HG02798 (cell line): ENCODE measurements around the gene ATP1B1.
"Not testable (repeated sequence)": the region's sequence is repeated elsewhere in the genome, so short reads cannot be mapped to it uniquely, and the experiment has no call there.

Experiments used
- ATAC-seq: cut with Tn5 transposase; IDR thresholded peaks from one replicate; pipeline ENCODE4 v1.9.1; 2021; ENCODE audit warnings: mild to moderate bottlenecking; ENCODE audit not compliant: unreplicated experiment, poor library complexity

The ATP1B1 gene

GRCh38 chr1:169138866-169139670, 32.6 kb downstream of the ATP1B1 start:
- peak; percentile 87 for ATAC-seq

GRCh38 chr1:169141356-169141755, 34.9 kb downstream of the ATP1B1 start:
- no peak for ATAC-seq

- no peak for ATAC-seq
These were observed 35.6 kb downstream of the ATP1B1 start for GRCh38 chr1:169142129-169142528.

- ATAC-seq, result no peak
These were observed 36.9 kb downstream of the ATP1B1 start for GRCh38 chr1:169143346-169143745.

- ATAC-seq, result no peak
These were observed 37.5 kb downstream of the ATP1B1 start for GRCh38 chr1:169143984-169144383.

GRCh38 chr1:169144941-169145626, 38.6 kb downstream of the ATP1B1 start:
- ATAC-seq, result no peak

- no peak for ATAC-seq
These were observed 40.2 kb downstream of the ATP1B1 start for GRCh38 chr1:169146576-169147214.

GRCh38 chr1:169148472-169149252, 42.2 kb downstream of the ATP1B1 start:
- peak; percentile 65 for ATAC-seq

GRCh38 chr1:169149555-169150286, 43.2 kb downstream of the ATP1B1 start:
- no peak for ATAC-seq

- no peak for ATAC-seq
These were observed 44.3 kb downstream of the ATP1B1 start for GRCh38 chr1:169150641-169151337.

GRCh38 chr1:169151338-169151837, 44.9 kb downstream of the ATP1B1 start:
- ATAC-seq, result no peak

- no peak for ATAC-seq
These were observed 49.2 kb downstream of the ATP1B1 start for GRCh38 chr1:169155675-169156074.

- ATAC-seq, result no peak
These were observed 50.1 kb downstream of the ATP1B1 start for GRCh38 chr1:169156580-169156979.

GRCh38 chr1:169160845-169161495, 54.5 kb downstream of the ATP1B1 start:
- no peak for ATAC-seq

GRCh38 chr1:169161496-169162194, 55.2 kb downstream of the ATP1B1 start:
- peak; percentile 81 for ATAC-seq

GRCh38 chr1:169163059-169163458, 56.6 kb downstream of the ATP1B1 start:
- ATAC-seq, result no peak

GRCh38 chr1:169175461-169175860, 69.0 kb downstream of the ATP1B1 start:
- ATAC-seq, result no peak

GRCh38 chr1:169179431-169179830, 72.9 kb downstream of the ATP1B1 start:
- not testable (repeated sequence) for ATAC-seq
